GM19240 (cell line): ENCODE measurements around the gene ZG16.

Source experiments
- DNase-seq: peaks from one replicate; pipeline ENCODE4 v3.0.0; 2011; ENCODE audit warnings: low spot score; ENCODE audit not compliant: insufficient read length

The ZG16 gene

DNA sequence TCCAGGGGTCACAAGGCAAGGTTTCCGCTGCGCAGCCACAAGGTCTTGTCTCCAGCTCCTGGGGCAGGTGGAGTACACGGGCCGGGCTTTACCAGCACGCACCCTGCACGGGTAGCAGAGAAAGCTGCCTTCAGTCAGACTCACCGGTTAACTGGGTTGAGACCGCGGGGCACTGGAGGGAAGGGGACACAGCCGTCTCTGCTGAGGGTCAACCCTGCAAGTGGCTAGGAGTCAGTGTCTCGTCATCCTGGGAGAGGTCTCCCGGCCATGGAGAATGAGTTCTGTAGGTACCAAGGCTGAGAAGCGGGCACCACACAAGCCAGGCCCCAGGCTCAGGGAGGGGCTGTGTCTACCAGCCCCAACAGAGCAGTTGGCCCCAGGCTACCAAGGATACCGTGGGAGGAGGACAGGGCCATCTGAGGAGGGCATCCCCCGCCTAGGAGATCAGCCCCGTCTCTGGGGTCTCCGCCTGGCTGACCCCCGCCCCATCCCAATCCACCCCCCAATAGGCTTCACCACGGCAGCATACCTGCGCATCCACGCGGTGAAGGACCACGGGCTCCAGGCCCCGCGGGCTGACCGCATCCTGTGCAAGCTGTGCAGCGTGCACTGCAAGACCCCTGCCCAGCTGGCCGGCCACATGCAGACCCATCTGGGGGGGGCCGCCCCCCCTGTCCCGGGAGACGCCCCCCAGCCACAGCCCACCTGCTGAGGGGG is 31.1 kb downstream of the ZG16 start:
- DNase-seq: no peak

DNA sequence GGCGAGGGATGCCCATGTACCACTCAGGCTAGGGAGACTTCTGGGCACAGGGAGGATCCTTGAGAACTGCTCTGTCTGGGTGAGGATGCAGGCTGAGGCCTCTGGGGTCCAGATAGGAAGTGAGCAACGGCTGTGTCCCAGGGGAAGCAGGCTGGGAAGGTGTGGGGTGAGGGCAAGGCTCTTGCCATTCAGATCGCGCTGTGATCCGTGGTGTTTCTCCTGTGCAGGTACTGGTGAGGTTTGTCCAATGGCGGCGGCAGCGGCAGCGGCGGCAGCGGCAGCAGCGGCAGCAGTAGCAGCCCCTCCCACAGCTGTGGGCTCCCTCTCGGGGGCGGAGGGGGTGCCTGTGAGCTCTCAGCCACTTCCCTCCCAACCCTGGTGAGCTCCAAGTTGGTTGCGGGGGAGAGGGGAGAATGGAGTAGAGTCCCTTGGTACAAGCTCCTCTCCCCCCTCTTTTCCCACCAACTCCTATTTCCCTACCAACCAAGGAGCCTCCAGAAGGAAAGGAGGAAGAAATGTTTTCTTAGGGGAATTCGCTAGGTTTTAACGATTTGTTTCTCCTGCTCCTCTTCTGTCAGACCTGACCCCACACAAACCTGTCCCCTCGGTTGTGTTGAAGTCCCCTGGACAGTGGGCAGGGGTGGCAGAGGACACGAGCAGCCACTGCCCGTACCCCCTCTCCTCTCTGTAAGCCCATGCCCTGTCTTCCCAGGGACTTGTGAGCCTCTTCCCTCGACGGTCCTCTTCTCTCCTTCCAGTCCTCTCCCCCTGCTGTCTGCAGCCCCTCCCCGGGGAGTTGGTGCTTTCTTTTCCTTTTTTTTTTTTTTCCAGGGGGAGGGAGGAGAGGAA is 32.0 kb downstream of the ZG16 start:
- no peak for DNase-seq

DNA sequence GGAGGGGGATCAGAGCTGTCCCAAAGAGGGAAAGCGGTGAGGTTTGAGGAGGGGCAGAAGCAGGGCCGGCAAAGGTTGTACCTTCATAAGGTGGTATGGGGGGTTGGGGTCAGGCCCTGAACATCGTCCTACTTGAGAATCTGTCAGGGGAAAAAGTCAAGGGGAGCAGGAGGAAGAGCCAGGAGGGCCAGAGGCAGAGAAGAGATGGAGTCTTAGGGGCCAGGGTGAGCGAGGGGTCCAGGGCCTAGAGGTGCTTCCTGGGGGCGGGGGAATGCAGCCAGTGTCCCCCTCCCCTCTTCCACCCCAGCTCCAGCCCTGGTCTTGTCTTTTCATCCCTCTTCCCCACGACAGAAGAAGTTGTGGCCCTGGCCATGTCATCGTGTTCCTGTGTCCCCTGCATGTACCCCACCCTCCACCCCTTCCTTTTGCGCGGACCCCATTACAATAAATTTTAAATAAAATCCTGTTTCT is 32.7 kb downstream of the ZG16 start:
- no peak for DNase-seq

DNA sequence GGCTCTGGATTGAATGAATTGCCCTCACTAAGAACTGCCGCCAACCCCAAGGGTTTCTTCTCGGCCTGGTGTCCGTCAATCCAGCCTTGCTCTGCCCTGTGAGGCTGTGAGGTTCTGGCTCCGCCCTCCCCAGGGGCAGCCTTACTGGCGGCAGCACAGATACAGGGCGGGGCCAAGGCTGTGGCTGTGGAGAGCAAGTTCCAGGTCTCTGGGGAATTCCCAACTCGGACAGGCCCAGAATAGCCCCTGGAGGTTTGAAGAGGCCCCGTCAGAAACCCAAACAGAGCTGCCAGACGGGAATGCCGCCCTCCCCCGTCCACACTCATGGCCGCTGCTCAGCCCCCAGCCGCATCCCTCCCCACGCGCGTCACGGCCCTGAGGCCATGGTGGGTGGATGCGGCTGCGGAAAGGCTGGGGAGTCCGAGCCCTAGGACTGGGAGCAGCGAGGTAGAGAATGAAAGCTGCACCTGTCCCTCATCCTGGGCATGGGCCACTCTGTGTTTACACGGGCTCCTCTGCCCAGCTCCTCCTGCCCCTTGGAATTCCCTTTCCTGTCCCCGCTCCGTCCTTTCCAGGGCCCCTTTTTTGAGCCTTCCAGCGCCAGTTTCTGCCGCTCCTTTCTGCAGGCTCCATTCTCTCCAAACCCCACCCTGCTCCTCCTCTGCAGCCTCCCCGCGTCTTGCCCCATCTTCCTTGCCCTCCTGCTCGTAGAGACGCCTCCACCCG is 33.3 kb downstream of the ZG16 start:
- no peak for DNase-seq

DNA sequence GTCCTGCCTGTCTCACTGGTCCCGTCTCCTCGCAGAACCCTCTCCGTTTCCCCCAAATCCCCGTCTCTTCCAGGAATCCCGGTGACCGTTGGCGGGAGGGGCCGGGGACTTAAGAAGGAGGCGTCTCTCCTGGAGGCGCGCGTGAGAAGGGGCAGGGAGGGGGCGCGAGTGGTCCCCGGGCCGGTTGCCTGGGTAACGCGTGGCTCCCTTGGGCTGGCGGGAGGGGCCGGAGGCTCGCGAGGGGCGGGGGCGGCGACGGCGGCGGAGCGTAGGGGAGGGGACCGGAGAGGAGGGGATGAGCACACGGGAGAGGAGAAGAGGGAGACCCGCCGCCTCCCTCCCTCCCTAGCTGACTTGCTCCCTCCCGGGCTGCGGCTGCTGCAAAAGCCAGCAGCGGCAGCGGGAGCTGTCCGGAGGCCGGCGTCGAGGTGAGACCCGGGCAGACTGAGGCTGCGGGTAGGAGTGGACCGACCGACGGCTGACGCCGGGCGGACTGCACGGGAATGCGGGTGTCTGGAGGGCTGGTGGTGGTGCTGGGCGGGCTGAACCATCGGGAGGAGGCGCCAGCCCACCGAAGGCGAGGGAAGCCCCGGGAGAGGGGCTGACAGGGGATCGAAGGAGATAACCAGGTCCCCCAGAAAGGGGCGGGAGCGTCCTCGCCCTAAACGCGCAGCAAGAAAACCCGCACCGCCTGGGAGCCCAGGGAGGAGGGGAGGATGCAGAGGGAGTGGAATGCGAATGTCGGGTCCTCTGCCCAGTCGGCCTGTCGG is 34.0 kb downstream of the ZG16 start, which contains the start of gene PRRT2:
Gene PRRT2 (plus strand): TSS at position 298 of the 770 bp plus-strand sequence. CDS start 862 bp downstream, outside the sequence.
- DNase-seq: no peak

DNA sequence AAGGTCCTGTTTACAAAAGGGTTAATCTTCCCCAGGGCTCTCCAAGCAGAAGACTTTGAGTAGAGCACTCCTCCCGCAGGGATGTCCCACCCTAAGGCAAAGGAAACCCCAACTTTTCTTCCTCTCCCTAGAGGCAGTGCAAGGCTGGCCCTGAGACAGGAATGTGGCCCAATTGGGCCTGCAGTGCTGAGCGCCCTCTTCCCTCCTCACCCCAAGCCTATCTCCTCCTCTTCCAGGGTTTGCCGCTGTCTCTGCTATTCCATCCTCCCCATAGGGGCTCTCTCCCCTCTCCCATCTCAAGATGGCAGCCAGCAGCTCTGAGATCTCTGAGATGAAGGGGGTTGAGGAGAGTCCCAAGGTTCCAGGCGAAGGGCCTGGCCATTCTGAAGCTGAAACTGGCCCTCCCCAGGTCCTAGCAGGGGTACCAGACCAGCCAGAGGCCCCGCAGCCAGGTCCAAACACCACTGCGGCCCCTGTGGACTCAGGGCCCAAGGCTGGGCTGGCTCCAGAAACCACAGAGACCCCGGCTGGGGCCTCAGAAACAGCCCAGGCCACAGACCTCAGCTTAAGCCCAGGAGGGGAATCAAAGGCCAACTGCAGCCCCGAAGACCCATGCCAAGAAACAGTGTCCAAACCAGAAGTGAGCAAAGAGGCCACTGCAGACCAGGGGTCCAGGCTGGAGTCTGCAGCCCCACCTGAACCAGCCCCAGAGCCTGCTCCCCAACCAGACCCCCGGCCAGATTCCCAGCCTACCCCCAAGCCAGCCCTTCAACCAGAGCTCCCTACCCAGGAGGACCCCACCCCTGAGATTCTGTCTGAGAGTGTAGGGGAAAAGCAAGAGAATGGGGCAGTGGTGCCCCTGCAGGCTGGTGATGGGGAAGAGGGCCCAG is 34.9 kb downstream of the ZG16 start:
- no peak for DNase-seq

DNA sequence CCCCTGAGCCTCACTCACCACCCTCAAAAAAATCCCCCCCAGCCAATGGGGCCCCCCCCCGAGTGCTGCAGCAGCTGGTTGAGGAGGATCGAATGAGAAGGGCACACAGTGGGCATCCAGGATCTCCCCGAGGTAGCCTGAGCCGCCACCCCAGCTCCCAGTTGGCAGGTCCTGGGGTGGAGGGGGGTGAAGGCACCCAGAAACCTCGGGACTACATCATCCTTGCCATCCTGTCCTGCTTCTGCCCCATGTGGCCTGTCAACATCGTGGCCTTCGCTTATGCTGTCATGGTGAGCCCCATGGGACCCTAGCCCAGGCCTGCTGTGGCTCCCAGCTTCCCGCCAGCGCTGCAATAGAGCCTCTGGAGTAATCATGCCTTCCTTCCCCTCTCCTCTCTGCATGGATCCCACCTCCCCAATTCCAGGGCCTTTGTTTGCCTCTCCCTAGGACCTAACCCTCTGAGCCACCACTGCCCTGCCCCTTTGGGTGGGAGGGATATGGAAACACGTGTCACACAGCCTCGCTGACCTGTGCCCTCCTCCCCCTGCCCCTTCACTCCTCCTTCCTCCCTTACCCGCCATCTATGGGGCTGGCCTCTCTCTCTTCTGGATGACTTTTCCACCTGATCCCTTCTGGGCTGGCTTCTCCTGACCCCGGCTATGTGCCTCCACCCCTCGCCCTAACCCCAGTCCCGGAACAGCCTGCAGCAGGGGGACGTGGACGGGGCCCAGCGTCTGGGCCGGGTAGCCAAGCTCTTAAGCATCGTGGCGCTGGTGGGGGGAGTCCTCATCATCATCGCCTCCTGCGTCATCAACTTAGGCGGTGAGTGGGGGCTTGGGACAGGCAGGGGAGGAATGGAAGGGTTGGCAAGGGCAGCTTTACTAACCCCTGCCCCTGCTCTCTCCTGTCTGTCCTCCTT is 35.8 kb downstream of the ZG16 start:
- no peak for DNase-seq

DNA sequence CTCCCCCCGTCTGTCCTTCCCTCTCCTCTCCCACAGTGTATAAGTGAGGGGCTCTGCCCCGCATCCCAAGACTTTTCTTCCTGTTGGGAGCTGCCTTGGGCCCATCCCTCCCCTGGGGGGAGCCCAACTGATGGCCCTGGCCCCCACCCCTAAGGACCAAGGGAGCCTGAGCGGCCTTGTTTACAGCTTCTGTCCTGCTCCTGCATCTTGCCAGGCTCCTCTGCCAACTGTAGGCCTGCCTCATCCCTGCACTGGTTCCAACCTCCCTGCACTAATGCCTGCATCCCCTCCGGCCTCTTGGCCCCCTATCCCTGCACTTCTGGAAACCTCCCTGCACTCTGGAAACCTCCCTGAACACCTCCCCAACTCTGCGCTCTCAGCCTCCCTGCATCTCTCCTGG is 36.5 kb downstream of the ZG16 start:
- no peak for DNase-seq

DNA sequence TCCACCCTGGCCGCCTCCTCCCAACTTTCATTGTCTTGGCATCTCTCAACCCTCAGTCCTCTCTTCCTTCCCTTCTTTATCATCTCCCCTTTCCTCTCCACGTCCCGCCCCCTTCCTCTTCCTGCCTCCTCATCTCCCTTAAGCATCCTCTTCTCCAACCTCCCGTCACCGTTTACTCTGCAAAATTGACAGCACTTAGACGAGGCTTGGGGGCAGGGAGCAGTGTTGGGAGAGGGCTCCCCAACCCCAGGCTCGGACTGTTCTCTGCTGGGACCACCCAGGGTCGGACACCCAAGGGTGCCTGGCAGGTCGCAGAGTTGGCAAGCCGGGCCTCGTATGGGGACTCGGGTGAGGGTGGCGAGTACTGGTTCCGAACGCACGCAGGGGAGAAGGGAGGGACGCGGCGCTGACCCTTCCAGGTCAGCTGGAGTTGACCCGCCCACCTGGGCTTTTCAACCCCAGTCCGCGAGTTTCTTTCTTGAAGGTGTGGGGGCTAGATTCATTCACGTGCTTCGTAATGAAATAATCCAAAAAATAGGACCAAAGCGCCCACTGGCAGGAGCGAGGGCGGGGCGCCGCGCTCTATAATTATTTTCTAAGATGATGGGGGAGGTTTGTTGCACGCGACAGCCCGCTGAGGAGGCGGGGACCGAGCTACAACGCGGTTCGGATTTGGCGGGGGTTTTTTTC is 37.1 kb downstream of the ZG16 start:
- DNase-seq: no peak

DNA sequence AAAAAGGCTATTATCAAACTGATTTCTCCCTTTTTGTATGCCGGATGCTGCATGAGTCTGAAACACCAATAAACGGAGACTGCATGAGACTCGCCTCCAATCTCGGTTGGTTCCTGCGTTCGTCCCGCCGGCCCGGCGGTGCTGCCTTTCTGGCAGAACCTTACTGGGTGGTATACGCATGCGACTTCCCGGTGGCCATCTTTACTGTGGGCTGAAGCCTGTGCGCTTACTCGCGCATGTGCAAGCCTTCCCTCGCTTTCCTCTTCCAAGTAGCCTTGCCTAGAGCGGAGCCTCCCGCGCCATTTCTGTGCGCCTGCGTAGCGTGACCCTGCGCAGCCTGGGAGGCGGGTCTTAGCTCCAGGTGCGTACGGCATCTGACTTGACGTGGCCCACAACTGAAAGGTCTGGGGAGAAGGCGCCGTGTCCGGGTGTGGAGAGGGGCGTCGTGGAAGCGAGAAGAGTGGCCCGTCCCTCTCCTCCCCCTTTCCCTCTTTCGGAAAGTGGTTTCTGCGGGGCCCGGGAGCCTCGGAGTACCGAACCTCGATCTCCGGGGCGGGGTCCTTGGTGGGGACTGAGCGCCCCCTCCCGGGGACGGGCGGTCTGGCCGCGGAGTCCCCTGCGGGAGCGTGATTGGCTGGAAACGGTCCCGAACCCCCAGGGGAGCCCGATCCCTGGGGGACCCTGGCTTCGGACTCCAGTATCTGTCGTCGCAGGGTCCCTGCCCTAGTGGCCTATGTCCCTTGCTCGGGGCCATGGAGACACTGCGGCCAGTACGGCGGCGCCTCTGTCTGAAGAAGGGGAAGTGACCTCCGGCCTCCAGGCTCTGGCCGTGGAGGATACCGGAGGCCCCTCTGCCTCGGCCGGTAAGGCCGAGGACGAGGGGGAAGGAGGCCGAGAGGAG is 38.0 kb downstream of the ZG16 start, which contains the start of gene PAGR1:
Gene PAGR1 (plus strand): TSS at position 360 of the 901 bp plus-strand sequence. CDS start 374 bp downstream, at position 734.
- DNase-seq: peak; percentile 89

DNA sequence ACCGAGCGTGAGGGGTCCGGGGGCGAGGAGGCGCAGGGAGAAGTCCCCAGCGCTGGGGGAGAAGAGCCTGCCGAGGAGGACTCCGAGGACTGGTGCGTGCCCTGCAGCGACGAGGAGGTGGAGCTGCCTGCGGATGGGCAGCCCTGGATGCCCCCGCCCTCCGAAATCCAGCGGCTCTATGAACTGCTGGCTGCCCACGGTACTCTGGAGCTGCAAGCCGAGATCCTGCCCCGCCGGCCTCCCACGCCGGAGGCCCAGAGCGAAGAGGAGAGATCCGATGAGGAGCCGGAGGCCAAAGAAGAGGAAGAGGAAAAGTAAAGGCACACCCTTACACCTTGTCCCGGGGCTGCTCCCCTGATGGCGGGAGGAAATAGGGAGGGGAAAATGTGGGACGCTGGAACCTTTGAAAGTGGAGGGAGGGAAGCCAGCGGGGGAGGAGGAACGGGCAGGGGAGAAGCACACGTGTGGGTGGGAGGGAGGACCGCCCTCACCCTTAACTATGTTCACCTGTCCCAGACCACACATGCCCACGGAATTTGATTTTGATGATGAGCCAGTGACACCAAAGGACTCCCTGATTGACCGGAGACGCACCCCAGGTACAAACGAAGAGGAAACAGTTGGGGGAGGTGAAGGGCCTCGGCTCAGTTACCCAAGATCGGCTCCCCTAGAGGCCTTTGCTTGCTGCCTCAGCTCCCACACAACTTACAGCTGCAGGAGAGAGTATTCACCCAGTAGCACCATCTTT is 38.8 kb downstream of the ZG16 start:
- no peak for DNase-seq

DNA sequence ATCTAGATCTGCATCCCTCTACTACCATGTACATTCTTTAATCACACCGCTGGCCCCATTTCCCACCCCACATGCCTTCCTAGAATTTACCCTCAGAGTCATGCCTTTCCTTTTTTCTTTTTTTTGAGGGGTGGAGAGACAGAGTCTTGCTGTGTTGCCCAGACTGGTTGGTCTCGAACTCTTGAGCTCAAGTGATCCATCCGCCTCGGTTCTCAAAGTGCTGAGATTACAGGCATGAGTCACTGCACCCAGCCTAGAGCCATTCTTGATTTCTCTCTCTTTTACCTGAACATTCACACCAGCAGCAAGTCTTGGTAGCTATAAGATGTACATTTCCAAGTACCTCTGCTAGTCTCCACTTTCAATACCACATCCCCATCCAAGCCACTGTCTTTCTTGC is 40.0 kb downstream of the ZG16 start:
- no peak for DNase-seq

DNA sequence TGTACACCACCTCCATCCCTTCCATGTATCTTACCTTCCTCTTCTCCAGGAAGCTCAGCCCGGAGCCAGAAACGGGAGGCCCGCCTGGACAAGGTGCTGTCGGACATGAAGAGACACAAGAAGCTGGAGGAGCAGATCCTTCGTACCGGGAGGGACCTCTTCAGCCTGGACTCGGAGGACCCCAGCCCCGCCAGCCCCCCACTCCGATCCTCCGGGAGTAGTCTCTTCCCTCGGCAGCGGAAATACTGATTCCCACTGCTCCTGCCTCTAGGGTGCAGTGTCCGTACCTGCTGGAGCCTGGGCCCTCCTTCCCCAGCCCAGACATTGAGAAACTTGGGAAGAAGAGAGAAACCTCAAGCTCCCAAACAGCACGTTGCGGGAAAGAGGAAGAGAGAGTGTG is 41.5 kb downstream of the ZG16 start:
- DNase-seq: no peak

DNA sequence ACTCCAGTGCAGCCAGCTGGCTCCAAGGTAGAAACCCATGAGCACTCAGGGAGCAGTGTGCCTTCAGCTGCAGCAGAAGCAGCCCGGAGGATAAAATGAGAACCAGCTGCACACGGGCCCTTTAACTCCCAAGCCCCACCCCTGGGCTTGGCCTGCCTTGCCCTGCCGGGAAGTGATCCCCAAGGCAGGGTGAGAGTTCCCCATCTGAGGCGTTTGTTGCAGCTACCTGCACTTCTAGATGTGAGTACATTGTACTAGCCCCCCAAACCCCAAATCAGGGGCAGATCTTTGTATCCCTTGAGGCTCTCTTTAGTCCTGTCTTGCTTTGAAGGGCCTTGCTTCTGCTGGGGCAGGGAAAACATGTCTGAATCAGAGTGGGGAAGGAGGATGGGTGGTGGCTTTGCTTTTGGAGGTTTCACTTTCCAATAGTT is 42.2 kb downstream of the ZG16 start, which contains the start of gene MVP:
Gene MVP (plus strand): TSS at position 192 of the 431 bp plus-strand sequence. CDS start 10,088 bp downstream, outside the sequence.
- DNase-seq: no peak

DNA sequence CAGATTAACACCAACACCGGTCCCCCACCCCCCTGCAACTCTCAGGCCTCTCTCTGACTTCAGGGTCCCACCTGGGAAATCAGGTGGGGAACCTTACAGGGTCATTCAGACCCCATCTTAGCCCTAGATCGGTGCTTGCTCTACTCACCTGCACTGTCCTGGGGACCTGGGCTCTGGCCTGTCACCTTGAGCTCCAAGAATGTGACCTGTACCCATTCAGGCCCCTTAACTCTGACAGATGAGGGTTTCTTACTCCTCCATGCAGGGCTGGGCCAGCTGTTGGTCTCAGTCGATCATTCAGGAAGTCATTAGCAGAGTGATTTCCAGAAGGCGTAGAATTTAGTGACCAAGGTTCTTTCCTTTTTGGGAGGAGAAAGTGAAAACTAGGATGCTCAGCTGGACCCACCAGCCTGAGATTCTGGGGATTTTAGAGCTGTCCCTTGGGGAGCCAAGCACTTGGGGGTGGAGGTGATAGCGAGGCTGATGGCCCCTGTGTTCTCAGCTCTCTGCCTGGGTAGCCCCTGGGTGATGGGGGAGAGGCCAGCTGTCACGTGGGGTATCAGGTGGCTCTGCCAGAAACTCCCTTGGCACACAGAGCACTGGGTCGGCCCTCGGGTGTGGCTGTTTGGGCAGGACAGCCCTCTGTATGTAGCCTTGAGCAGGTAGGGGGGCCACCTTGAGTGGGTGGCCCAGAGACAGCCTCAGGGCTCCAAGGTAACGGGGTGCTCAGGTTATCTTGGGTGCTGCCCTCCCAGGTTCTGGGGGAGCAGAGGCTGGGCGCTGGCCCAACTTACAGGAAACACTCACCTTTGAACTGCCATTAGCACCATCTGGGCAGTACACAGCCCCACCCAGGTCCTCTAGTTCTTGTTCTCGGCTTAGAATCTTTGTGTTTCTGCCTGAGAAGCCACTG is 42.9 kb downstream of the ZG16 start:
- no peak for DNase-seq
